Ovary (tissue), 3 donors: ENCODE data around the gene SLC35E3.

Experiments used
- CTCF ChIP-seq, 3 donors: fragments of 450-650 bp in 2 of 3; fragments of 200-600 bp in 1 of 3; IDR thresholded peaks; one replicate each; pipeline versions ENCODE4 v1.5.1 to v1.8.0; 2016 to 2022; ENCODE audit warnings: antibody characterized with exemption in 3 of 3, mild to moderate bottlenecking in 1 of 3
- EP300 ChIP-seq: sonication (generic); formaldehyde crosslinking; IDR thresholded peaks from one replicate; pipeline ENCODE4 v1.6.1; 2017; ENCODE audit warnings: antibody characterized with exemption
- POLR2A ChIP-seq: fragments of 450-650 bp; IDR thresholded peaks from one replicate; pipeline ENCODE4 v1.6.1; 2017; ENCODE audit warnings: antibody characterized with exemption, mild to moderate bottlenecking, moderate library complexity
- donor health status: DM: no; HTN: no; CAD: no.

- no peak for TF ChIP-seq CTCF (IDR thresholded peaks at IDR 0.05)
- no peak for TF ChIP-seq POLR2A
- TF ChIP-seq EP300: no peak
Observed at GRCh38 chr12:68746572-68747180, 700 bp downstream of the SLC35E3 start.
